MM.1S (cell line): ENCODE results near the gene AATK.

Experiments used
- DNase-seq: peaks from one replicate; pipeline ENCODE4 v3.0.0-alpha.2; 2015
- H2AFZ ChIP-seq: fragments of 300-600 bp; sonication (generic); 2 replicates; pipeline ENCODE4 v1.6.0; 2016; ENCODE audit warnings: antibody characterized with exemption, low read length
- H3F3A ChIP-seq: fragments of 300-600 bp; sonication (generic); 2 replicates; pipeline ENCODE4 v1.6.1; 2016; ENCODE audit warnings: mild to moderate bottlenecking, antibody characterized with exemption, low read length, moderate library complexity, mixed read lengths; ENCODE audit not compliant: insufficient read depth
- H3K27ac ChIP-seq: fragments of 300-600 bp; sonication (generic); 2 replicates; pipeline ENCODE4 v1.5.1; 2016; ENCODE audit warnings: mild to moderate bottlenecking, low read length
- H3K27me3 ChIP-seq: fragments of 300-600 bp; sonication (generic); replicated peaks from 2 replicates; pipeline ENCODE4 v1.6.0; 2016; ENCODE audit warnings: low read length; ENCODE audit not compliant: insufficient read depth
- H3K36me3 ChIP-seq: fragments of 300-600 bp; sonication (generic); replicated peaks from 2 replicates; pipeline ENCODE4 v1.6.1; 2016; ENCODE audit warnings: mild to moderate bottlenecking, low read length, mixed read lengths; ENCODE audit not compliant: insufficient read depth
- H3K4me1 ChIP-seq: fragments of 300-600 bp; sonication (generic); 2 replicates; pipeline ENCODE4 v1.6.1; 2016; ENCODE audit warnings: low read length, mixed read lengths
- H3K4me2 ChIP-seq: fragments of 300-600 bp; sonication (generic); 2 replicates; pipeline ENCODE4 v1.6.0; 2016; ENCODE audit warnings: low read depth, low read length
- H3K4me3 ChIP-seq: fragments of 300-600 bp; sonication (generic); 2 replicates; pipeline ENCODE4 v1.5.1; 2016; ENCODE audit warnings: low read length, mixed read lengths
- H3K79me2 ChIP-seq: fragments of 300-600 bp; sonication (generic); 2 replicates; pipeline ENCODE4 v1.6.1; 2016; ENCODE audit warnings: mixed run types, low read length, mixed read lengths
- H3K9ac ChIP-seq: fragments of 300-600 bp; sonication (generic); 2 replicates; pipeline ENCODE4 v1.6.1; 2016; ENCODE audit warnings: low read length, mixed read lengths
- H3K9me2 ChIP-seq: fragments of 300-600 bp; sonication (generic); replicated peaks from 2 replicates; pipeline ENCODE4 v1.6.1; 2016; ENCODE audit warnings: mild to moderate bottlenecking, low read length, mixed read lengths; ENCODE audit not compliant: insufficient read depth
- H3K9me3 ChIP-seq: fragments of 300-600 bp; sonication (generic); replicated peaks from 2 replicates; pipeline ENCODE4 v1.6.1; 2016; ENCODE audit warnings: mild to moderate bottlenecking, low read length, mixed read lengths; ENCODE audit not compliant: insufficient read depth
- H4K20me1 ChIP-seq: fragments of 300-600 bp; sonication (generic); 2 replicates; pipeline ENCODE4 v1.6.1; 2016; ENCODE audit warnings: mild to moderate bottlenecking, low read length, moderate library complexity, mixed read lengths; ENCODE audit not compliant: insufficient read depth
- CTCF ChIP-seq: fragments of 300-600 bp; sonication (generic); IDR thresholded peaks from 2 replicates; pipeline ENCODE4 v1.5.1; 2016; ENCODE audit warnings: antibody characterized with exemption, low read length, mixed read lengths
- EZH2 ChIP-seq: fragments of 300-600 bp; sonication (generic); optimal IDR thresholded peaks from 2 replicates; pipeline ENCODE3; 2017; ENCODE audit warnings: low read depth, mild to moderate bottlenecking, antibody characterized with exemption, low read length, mixed read lengths
- EZH2phosphoT487 ChIP-seq: fragments of 300-600 bp; sonication (generic); IDR thresholded peaks from 2 replicates; pipeline ENCODE4 v1.6.1; 2018; ENCODE audit warnings: antibody characterized with exemption, low read length

Gene AATK

GRCh38 chr17:81161972-81162371 is 4.0 kb downstream of the AATK start:
- Histone ChIP-seq H3K79me2 (no peaks in the 10 kb centered on the region), H3K9ac (no peak overlapping the region), H4K20me1 (no peaks in the 10 kb centered on the region), H3K9me2 (no peaks in the 10 kb centered on the region), H3K36me3 (no peaks in the 10 kb centered on the region), H3K27me3 (peaks cover 93% of the 10 kb centered on the region), H3K9me3 (no peaks in the 10 kb centered on the region), H3K27ac (no peak overlapping the region), H3K4me1 (no peaks in the 10 kb centered on the region), H2AFZ (no peak overlapping the region), H3K4me3 (no peak overlapping the region), H3F3A (no peaks in the 10 kb centered on the region), H3K4me2 (no peak overlapping the region)
- no peak for TF ChIP-seq EZH2phosphoT487
- TF ChIP-seq CTCF = no peak
- no peak for TF ChIP-seq EZH2
- no peak for DNase-seq

- no peaks in the 10 kb centered on the region for H3K9me3 ChIP-seq
- H3K9ac ChIP-seq = no peak overlapping the region
- no peak overlapping the region for H3K4me3 ChIP-seq
- H3K4me2 ChIP-seq = no peak overlapping the region
- H3F3A ChIP-seq = no peaks in the 10 kb centered on the region
- H3K27me3 ChIP-seq = peaks cover 93% of the 10 kb centered on the region
- H3K9me2 ChIP-seq = no peaks in the 10 kb centered on the region
- no peak for DNase-seq
- no peaks in the 10 kb centered on the region for H3K4me1 ChIP-seq
- no peaks in the 10 kb centered on the region for H3K36me3 ChIP-seq
- no peaks in the 10 kb centered on the region for H4K20me1 ChIP-seq
- H3K79me2 ChIP-seq = no peaks in the 10 kb centered on the region
- no peak overlapping the region for H3K27ac ChIP-seq
- TF ChIP-seq EZH2phosphoT487 = no peak
- no peak for TF ChIP-seq CTCF
- no peak for TF ChIP-seq EZH2
- no peak overlapping the region for H2AFZ ChIP-seq
Measured at GRCh38 chr17:81161536-81161935, 4.5 kb downstream of the AATK start.

- H4K20me1 ChIP-seq = no peaks in the 10 kb centered on the region
- no peak for DNase-seq
- H2AFZ ChIP-seq = no peak overlapping the region
- H3K36me3 ChIP-seq = no peaks in the 10 kb centered on the region
- no peaks in the 10 kb centered on the region for H3K9me2 ChIP-seq
- no peaks in the 10 kb centered on the region for H3K4me1 ChIP-seq
- H3K4me2 ChIP-seq = no peak overlapping the region
- peaks cover 98% of the 10 kb centered on the region for H3K27me3 ChIP-seq
- no peak overlapping the region for H3K4me3 ChIP-seq
- H3K9me3 ChIP-seq = no peaks in the 10 kb centered on the region
- no peak for TF ChIP-seq EZH2phosphoT487
- no peak for TF ChIP-seq CTCF
- TF ChIP-seq EZH2 = no peak
- no peaks in the 10 kb centered on the region for H3K79me2 ChIP-seq
- H3F3A ChIP-seq = no peaks in the 10 kb centered on the region
- H3K9ac ChIP-seq = no peak overlapping the region
- H3K27ac ChIP-seq = no peak overlapping the region
Measured at GRCh38 chr17:81160747-81161453, 5.1 kb downstream of the AATK start.
